ENCODE results near the gene C2orf76. TPM values are rescaled to one million over a fixed set of nuclear protein-coding genes. Genes with fewer than 3 reads are reported as not detected.

Gene C2orf76
- total RNA-seq, 1 experiment from 2014 or later: 9.7 TPM

DNA sequence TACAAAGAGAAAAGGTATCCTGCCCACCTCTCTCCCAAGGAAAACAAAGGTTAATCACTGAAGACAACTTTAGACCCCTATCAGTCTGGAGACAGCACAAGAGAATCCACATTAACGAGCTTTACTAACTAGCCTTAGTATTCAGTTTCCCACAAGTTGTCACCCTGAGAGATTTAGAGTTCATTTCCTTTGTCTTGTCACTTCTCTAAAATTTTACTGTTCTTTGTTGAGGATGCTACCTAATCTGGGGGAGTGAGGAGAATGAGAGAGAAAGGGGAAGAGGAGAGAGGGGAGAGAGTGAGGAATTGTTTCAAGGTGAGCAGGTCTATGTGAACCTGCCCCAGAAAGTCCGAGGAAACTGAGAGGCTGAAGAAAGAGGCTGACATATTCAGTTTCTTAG lies 28.4 kb downstream of the C2orf76 start:
- no peaks in the 10 kb centered on the region for H3K27me3 Mint-ChIP-seq (ENCODE audit: insufficient read depth, unreplicated experiment)
- H3K36me3 Mint-ChIP-seq (ENCODE audit: insufficient read depth, unreplicated experiment): no peaks in the 10 kb centered on the region
- no TSS peak for BruUV-seq (replicated peaks)
- intact Hi-C loops (cut with micrococcal nuclease): no loop called here
- no peak overlapping the region for H3K27ac Mint-ChIP-seq (ENCODE audit: low read depth, unreplicated experiment)
- no peak overlapping the region for H3K4me3 Mint-ChIP-seq (ENCODE audit: unreplicated experiment)
- DNase-seq (ENCODE audit: unreplicated experiment): no peak
- TF ChIP-seq CTCF (IDR thresholded peaks at IDR 0.05; ENCODE audit: unreplicated experiment): no peak
- CTCF ChIA-PET: interaction anchor here (0.6 kb wide), 2 partner anchors 49 to 588 kb away, joined by 3 read pairs; no protein-coding TSS in a partner anchor
- H3K9me3 Mint-ChIP-seq (ENCODE audit: unreplicated experiment): no peaks in the 10 kb centered on the region
- H3K4me1 Mint-ChIP-seq (ENCODE audit: insufficient read depth, unreplicated experiment): no peaks in the 10 kb centered on the region
- POLR2A ChIA-PET: no interaction called here

- H3K4me1 Mint-ChIP-seq (ENCODE audit: insufficient read depth, unreplicated experiment): no peaks in the 10 kb centered on the region
- H3K9me3 Mint-ChIP-seq (ENCODE audit: unreplicated experiment): no peaks in the 10 kb centered on the region
- no peaks in the 10 kb centered on the region for H3K27me3 Mint-ChIP-seq (ENCODE audit: insufficient read depth, unreplicated experiment)
- ChIA-PET POLR2A (no interaction called here), CTCF (no interaction called here)
- H3K36me3 Mint-ChIP-seq (ENCODE audit: insufficient read depth, unreplicated experiment): no peaks in the 10 kb centered on the region
- no peak overlapping the region for H3K27ac Mint-ChIP-seq (ENCODE audit: low read depth, unreplicated experiment)
- no TSS peak for BruUV-seq (replicated peaks)
- no peak for DNase-seq (ENCODE audit: unreplicated experiment)
- H3K4me3 Mint-ChIP-seq (ENCODE audit: unreplicated experiment): no peak overlapping the region
- no peak for TF ChIP-seq CTCF (IDR thresholded peaks at IDR 0.05; ENCODE audit: unreplicated experiment)
- intact Hi-C loops (cut with micrococcal nuclease): no loop called here
Measured at GRCh38 chr2:119337749-119338148, 28.9 kb downstream of the C2orf76 start.

DNA sequence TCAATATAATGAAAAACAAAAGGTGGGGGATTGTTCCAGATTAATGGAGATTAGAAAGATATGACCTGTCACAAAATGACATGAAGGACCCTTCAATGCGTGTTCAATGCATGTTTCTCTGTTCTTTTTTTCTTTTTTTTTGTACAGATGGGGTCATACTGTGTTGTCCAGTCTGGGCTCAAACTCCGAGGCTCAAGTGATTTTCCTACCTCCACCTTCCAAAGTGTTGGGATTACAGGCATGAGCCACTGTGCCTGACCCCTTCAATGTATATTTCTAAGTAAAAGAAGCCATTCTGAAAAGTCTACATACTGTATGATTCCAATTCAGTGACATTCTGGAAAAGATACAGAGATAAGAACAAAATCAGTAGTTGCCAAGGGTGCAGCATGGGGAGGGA lies 32.8 kb downstream of the C2orf76 start:
- no peak for TF ChIP-seq CTCF (IDR thresholded peaks at IDR 0.05; ENCODE audit: unreplicated experiment)
- Mint-ChIP-seq H3K4me3 (ENCODE audit: unreplicated experiment) (no peak overlapping the region), H3K27ac (ENCODE audit: low read depth, unreplicated experiment) (no peak overlapping the region), H3K27me3 (ENCODE audit: insufficient read depth, unreplicated experiment) (no peaks in the 10 kb centered on the region), H3K4me1 (ENCODE audit: insufficient read depth, unreplicated experiment) (no peaks in the 10 kb centered on the region), H3K36me3 (ENCODE audit: insufficient read depth, unreplicated experiment) (no peaks in the 10 kb centered on the region), H3K9me3 (ENCODE audit: unreplicated experiment) (no peaks in the 10 kb centered on the region)
- ChIA-PET CTCF (no interaction called here), POLR2A (no interaction called here)
- no TSS peak for BruUV-seq (replicated peaks)
- intact Hi-C loops (cut with micrococcal nuclease): no loop called here
- no peak for DNase-seq (ENCODE audit: unreplicated experiment)

DNA sequence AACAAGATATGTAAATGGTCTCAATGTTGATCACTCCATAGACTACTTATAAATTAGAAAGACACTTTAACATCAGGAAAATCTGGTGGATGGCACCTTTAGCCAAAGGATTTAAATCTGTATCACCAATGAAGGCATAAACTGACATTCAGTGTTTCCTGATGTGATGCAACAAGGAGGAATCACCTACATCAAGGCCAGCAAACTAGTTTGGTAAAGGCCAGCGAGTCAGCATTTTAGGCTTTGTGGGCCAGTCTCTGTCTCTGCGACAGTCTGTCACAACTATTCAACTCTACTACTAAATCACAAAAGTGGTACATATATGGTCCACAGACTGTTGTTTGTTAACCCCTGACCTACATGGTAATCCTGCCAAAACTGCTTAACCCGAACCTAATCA lies 33.3 kb downstream of the C2orf76 start:
- no peaks in the 10 kb centered on the region for H3K36me3 Mint-ChIP-seq (ENCODE audit: insufficient read depth, unreplicated experiment)
- POLR2A ChIA-PET: no interaction called here
- peak; percentile 26 for DNase-seq (ENCODE audit: unreplicated experiment)
- BruUV-seq (replicated peaks): no TSS peak
- H3K4me3 Mint-ChIP-seq (ENCODE audit: unreplicated experiment): no peak overlapping the region
- H3K27ac Mint-ChIP-seq (ENCODE audit: low read depth, unreplicated experiment): no peak overlapping the region
- H3K4me1 Mint-ChIP-seq (ENCODE audit: insufficient read depth, unreplicated experiment): no peaks in the 10 kb centered on the region
- no peaks in the 10 kb centered on the region for H3K27me3 Mint-ChIP-seq (ENCODE audit: insufficient read depth, unreplicated experiment)
- intact Hi-C loops (cut with micrococcal nuclease): no loop called here
- CTCF ChIA-PET: no interaction called here
- no peak for TF ChIP-seq CTCF (IDR thresholded peaks at IDR 0.05; ENCODE audit: unreplicated experiment)
- no peaks in the 10 kb centered on the region for H3K9me3 Mint-ChIP-seq (ENCODE audit: unreplicated experiment)
